OCI-M1 (cell line): ENCODE data around the gene TBC1D21.
"Not testable (repeated sequence)": the region's sequence is repeated elsewhere in the genome, so short reads cannot be mapped to it uniquely, and the experiment has no call there.

Source experiments
- DNase-seq: peaks from one replicate; lab custom pipeline; 2025; lab: John Stamatoyannopoulos, UW

The TBC1D21 gene

DNA sequence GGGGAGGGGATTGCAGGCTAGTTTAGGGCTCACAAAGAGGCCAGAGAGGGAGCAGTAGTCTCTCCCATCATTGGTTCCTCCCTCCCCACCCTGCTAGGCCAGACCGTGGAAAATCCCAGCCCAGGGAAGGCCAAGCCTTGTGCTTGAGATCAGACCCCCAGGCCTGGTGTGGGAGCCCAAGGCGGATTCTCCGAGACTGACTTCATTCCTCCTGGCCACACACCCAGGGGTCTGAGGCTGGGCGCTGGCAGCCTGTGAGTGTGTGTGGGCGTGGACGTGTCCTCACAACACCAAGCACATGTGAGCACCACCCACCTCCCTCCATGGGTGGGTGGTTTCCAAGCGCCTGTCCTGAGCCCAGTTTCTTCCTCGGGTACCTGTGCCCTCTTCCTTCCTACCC lies 57.0 kb downstream of the TBC1D21 start:
- no peak for DNase-seq

DNA sequence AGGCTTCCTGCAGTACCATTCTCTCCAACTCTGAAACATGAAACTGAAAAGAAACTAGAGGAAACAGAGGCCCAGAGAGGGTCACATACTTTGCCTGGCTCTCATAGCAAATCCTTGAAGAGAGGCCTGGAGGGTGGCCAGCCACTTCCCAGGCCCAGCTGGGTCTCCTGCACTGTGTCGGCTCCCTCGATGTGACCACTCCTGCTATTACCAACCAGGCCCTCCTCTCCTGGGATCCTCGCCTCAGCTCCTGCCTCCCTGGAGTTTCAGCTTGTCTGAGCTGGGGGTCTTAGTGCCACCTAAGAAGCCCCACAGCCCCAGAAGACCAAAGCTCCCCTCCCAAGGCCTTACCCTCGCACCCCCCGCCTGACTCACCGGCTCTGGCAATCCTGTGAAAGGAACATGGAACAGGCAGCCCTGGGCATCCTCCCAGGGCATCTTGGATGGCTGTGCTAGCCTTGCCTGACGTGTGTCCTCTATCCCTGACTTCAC lies 57.5 kb downstream of the TBC1D21 start:
- DNase-seq, result no peak

DNA sequence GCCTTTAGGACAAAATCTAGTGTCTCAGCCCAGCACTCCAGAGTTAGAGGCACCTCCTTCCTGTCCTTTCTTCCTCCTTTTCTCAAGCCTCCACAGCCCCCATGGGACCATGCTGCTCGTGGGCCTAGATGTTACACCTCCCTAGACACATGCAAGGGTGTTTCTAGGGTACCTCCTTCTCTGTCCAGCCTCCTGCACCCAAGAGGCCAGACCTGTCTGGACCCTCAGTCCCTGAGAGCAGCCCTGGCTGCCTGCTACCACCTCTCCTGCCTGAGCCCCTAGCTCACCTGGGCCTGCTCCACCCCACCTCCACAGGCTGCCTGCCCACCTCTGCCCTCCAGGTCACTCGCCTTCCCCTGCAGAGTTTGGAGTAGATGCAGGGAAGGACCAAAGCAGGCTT lies 58.1 kb downstream of the TBC1D21 start:
- DNase-seq, result no peak

DNA sequence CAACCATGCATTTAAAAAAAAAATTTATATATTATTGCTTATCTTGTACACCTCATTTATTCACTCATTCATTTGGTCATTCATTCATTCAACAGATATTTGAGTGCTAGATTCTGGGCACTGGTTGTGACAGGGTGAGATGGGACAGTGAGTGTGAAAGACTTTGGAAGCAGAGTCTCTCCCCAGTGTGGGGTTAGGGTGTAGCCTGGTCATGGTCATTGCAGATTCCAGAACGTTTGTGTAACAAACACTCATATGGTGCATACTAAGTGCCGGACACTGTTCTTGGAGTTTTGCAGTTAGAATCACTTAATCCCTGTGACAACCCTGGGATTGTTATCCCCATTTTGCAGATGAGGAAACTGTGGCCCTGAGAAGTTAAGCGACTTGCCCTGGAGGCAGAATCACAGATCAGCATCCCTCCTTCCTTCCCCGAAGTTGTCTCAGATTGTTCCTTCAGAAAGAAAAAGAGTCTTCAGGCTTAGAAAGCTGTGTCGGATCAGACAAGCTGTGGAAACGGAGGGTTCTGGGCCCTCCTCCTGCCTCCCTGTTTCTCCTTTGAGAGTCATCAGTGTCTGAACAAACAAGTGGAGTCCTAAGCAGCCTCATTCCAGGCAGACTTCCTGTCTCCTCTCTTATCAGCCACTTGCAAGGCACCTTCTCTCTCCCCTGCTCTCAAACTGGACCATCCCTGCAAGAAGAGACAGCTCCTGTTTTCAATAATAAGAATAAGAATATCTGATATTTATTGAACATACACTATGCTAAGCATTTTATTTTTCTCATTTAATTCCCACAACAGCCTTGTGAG lies 59.2 kb downstream of the TBC1D21 start:
- no peak for DNase-seq

DNA sequence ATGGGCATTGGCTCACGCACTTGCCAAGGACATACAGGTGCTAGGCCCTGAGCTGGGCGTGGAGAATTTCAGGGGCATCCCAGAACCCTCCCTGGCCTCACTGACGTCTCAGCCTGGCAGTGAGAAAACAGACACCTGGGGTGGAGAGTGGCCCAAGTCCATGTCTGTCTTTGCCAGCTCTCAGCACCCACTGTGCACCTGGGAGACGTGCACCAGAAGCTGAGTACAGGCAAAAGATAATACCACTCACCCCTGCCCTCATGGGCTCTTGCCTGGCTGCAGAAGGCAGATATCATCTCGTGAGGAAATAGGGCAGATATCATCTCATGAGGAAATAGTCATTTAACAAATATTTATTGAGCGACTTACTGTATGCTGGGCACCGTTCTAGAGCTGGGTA lies 60.9 kb downstream of the TBC1D21 start:
- no peak for DNase-seq

DNA sequence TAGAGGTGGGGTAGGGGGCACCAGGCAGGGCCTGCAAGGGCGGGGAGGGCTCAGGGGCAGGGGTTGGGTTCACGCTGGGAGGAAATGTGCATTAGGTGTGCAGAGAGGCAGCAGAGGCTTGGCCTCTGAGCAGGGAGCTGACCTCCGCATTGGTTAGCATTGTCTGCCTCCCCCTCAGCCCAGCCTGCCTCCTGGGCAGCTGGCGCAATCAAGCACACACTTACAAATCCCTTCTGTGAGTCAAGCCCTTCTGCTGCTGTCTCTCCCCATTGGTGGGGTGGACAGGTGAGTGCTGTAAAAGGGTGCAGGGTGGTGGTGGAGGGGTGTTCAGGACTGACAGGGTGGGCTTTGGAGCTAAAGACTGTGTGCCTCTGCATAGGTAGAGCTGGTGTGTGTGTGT lies 62.2 kb downstream of the TBC1D21 start:
- DNase-seq, result no peak

- DNase-seq, result no peak
These were observed 62.8 kb downstream of the TBC1D21 start for GRCh38 chr15:73936181-73936580.

DNA sequence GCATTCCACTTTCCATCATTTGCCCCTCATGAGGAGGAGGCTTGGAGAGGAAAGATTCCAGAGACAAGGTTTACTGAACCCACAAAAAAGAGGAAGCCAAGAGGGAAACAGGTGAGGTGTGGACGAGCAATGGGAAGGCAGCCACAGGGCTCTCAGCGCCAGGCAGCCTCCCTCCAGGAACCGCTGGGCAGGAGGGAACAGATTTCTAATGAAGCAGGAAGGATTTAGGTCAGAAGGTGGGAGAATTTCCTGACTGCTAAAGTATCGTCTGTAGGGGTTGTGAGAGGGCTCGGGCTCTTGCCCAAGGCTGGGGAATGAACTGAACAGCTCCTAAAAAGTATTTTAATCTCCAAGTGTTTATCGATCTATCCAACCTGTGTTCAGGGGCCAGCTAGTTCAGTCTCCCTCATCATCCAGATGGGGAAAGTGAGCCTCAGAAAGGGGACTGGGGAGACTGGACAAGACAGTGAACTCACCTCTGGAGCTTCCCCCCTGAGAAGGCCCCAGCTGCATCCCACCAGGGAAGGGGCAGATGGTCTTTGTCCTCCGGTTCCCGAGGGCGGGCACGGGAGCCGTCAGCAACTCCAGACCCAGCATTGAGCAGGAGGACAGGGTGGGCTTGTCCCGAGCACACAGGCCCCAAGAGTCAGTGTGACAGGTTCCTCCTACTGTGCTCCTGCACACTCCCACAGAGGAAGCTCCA lies 63.4 kb downstream of the TBC1D21 start:
- no peak for DNase-seq

- DNase-seq, result no peak
These were observed 63.9 kb downstream of the TBC1D21 start for GRCh38 chr15:73937296-73937695.

DNA sequence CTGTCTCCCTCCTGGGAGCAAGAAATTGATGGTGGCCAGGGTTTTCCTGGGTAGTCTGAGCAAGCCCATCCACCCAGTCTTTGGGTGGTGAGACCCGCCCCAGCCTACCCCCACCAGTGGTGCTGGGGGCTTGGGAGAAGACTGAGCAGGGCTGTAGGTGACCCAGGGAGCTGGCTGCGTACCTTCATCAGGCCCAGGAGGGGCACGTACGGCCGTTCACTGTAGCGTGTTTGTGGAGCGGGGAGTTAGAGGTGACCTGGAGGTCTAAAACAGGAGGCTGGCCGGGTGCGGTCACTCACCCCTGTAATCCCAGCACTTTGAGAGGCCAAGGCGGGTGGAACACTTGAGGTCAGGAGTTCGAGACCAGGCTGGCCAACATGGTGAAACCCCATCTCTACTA lies 64.4 kb downstream of the TBC1D21 start:
- DNase-seq, result no peak

DNA sequence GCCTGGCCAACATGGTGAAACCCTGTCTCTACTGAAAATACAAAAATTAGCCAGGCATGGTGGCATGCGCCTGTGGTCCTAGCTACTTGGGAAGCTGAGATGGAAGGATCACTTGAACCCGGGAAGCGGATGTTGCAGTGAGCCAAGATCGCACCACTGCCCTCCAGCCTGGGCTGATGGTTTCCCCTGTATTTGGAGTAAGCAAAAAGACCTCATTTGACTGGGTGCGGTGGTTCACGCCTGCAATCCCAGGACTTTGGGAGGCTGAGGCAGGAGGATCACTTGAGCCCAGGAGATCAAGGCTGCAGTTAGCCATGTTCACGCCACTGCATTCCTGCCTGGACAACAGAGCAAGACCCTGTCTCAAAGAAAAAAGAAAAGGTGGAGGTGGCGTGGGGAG lies 65.2 kb downstream of the TBC1D21 start:
- not testable (repeated sequence) for DNase-seq
